ENCODE measurements around the gene RBM34.
"Not testable (repeated sequence)": the region's sequence is repeated elsewhere in the genome, so short reads cannot be mapped to it uniquely, and the experiment has no call there.

The RBM34 gene

GRCh38 chr1:235168375-235168774 lies 7.3 kb upstream of the RBM34 start:
- H3K4me3 ChIP-seq (ENCODE audit: low read length, poor library complexity, severe bottlenecking) = no peak overlapping the region
- no peak overlapping the region for H3K4me2 ChIP-seq (ENCODE audit: low read depth, low read length, poor library complexity, severe bottlenecking)
- H3K36me3 ChIP-seq (ENCODE audit: insufficient read depth, low read length) = peaks cover 44% of the 10 kb centered on the region
- no peaks in the 10 kb centered on the region for H3K9me2 ChIP-seq (replicated peaks; ENCODE audit: low read depth, low read length)
- no peak overlapping the region for H3K9ac ChIP-seq (ENCODE audit: low read depth, low read length, poor library complexity, severe bottlenecking)
- no peaks in the 10 kb centered on the region for H3K4me1 ChIP-seq (ENCODE audit: insufficient read depth, low read length, poor library complexity, severe bottlenecking)
- no peaks in the 10 kb centered on the region for H3K79me2 ChIP-seq (ENCODE audit: insufficient read depth, low read length)
- no peaks in the 10 kb centered on the region for H4K20me1 ChIP-seq (ENCODE audit: insufficient read depth, low read length, poor library complexity, severe bottlenecking)
- H3K27me3 ChIP-seq (ENCODE audit: insufficient read depth, low read length, poor library complexity, severe bottlenecking) = no peaks in the 10 kb centered on the region
- H2AFZ ChIP-seq (ENCODE audit: low read length) = no peak overlapping the region
- no peak for TF ChIP-seq CTCF (conservative IDR thresholded peaks at IDR 0.05; ENCODE audit: low read length)
- peaks cover 12% of the 10 kb centered on the region for H3F3A ChIP-seq (ENCODE audit: low read depth)
- no peaks in the 10 kb centered on the region for H3K9me3 ChIP-seq (ENCODE audit: insufficient read depth, low read depth, low read length)

GRCh38 chr1:235161685-235162327 lies 756 bp upstream of the RBM34 start:
- Histone ChIP-seq H3K4me2 (ENCODE audit: low read depth, low read length, poor library complexity, severe bottlenecking) (peak overlapping the region; percentile 79), H3K9me2 (replicated peaks; ENCODE audit: low read depth, low read length) (no peaks in the 10 kb centered on the region), H3K79me2 (ENCODE audit: insufficient read depth, low read length) (peaks cover 47% of the 10 kb centered on the region), H3K4me1 (ENCODE audit: insufficient read depth, low read length, poor library complexity, severe bottlenecking) (peaks cover 25% of the 10 kb centered on the region), H3K9me3 (ENCODE audit: insufficient read depth, low read depth, low read length) (no peaks in the 10 kb centered on the region), H4K20me1 (ENCODE audit: insufficient read depth, low read length, poor library complexity, severe bottlenecking) (no peaks in the 10 kb centered on the region), H2AFZ (ENCODE audit: low read length) (peak overlapping the region; percentile 98), H3F3A (ENCODE audit: low read depth) (no peaks in the 10 kb centered on the region), H3K27me3 (ENCODE audit: insufficient read depth, low read length, poor library complexity, severe bottlenecking) (no peaks in the 10 kb centered on the region), H3K9ac (ENCODE audit: low read depth, low read length, poor library complexity, severe bottlenecking) (peak overlapping the region; percentile 82), H3K4me3 (ENCODE audit: low read length, poor library complexity, severe bottlenecking) (peak overlapping the region; percentile 88), H3K36me3 (ENCODE audit: insufficient read depth, low read length) (no peaks in the 10 kb centered on the region; the same call in 1 of the 2 replicates)
- no peak for TF ChIP-seq CTCF (conservative IDR thresholded peaks at IDR 0.05; ENCODE audit: low read length)
- TF ChIP-seq EZH2phosphoT487 (IDR thresholded peaks at IDR 0.05; ENCODE audit: borderline replicate concordance) = no peak

- Histone ChIP-seq H3K9me2 (replicated peaks; ENCODE audit: low read depth, low read length) (no peaks in the 10 kb centered on the region), H3K79me2 (ENCODE audit: insufficient read depth, low read length) (peaks cover 56% of the 10 kb centered on the region), H3K27me3 (ENCODE audit: insufficient read depth, low read length, poor library complexity, severe bottlenecking) (no peaks in the 10 kb centered on the region), H3K4me2 (ENCODE audit: low read depth, low read length, poor library complexity, severe bottlenecking) (peak overlapping the region; percentile 79), H3K4me1 (ENCODE audit: insufficient read depth, low read length, poor library complexity, severe bottlenecking) (peaks cover 33% of the 10 kb centered on the region), H3K9me3 (ENCODE audit: insufficient read depth, low read depth, low read length) (no peaks in the 10 kb centered on the region), H3K9ac (ENCODE audit: low read depth, low read length, poor library complexity, severe bottlenecking) (peak overlapping the region; percentile 82), H2AFZ (ENCODE audit: low read length) (peak overlapping the region; percentile 98), H3F3A (ENCODE audit: low read depth) (no peaks in the 10 kb centered on the region), H3K4me3 (ENCODE audit: low read length, poor library complexity, severe bottlenecking) (peak overlapping the region; percentile 88), H3K36me3 (ENCODE audit: insufficient read depth, low read length) (no peaks in the 10 kb centered on the region; the same call in 1 of the 2 replicates), H4K20me1 (ENCODE audit: insufficient read depth, low read length, poor library complexity, severe bottlenecking) (no peaks in the 10 kb centered on the region)
- TF ChIP-seq CTCF (conservative IDR thresholded peaks at IDR 0.05; ENCODE audit: low read length) (no peak; the same call in 1 of the 2 replicates), EZH2phosphoT487 (IDR thresholded peaks at IDR 0.05; ENCODE audit: borderline replicate concordance) (no peak)
These were observed 580 bp downstream of the RBM34 start for GRCh38 chr1:235160383-235160956.

GRCh38 chr1:235159930-235160329 lies 1.1 kb downstream of the RBM34 start:
- H2AFZ ChIP-seq (ENCODE audit: low read length); H3F3A ChIP-seq (ENCODE audit: low read depth); H3K36me3 ChIP-seq (ENCODE audit: insufficient read depth, low read length); H3K9me3 ChIP-seq (ENCODE audit: insufficient read depth, low read depth, low read length); H3K27me3 ChIP-seq (ENCODE audit: insufficient read depth, low read length, poor library complexity, severe bottlenecking); H3K9me2 ChIP-seq (replicated peaks; ENCODE audit: low read depth, low read length); H4K20me1 ChIP-seq (ENCODE audit: insufficient read depth, low read length, poor library complexity, severe bottlenecking): not testable (repeated sequence)
- peaks cover 33% of the 10 kb centered on the region for H3K4me1 ChIP-seq (ENCODE audit: insufficient read depth, low read length, poor library complexity, severe bottlenecking)
- peaks cover 56% of the 10 kb centered on the region for H3K79me2 ChIP-seq (ENCODE audit: insufficient read depth, low read length)
- peak overlapping the region; percentile 82 for H3K9ac ChIP-seq (ENCODE audit: low read depth, low read length, poor library complexity, severe bottlenecking)
- H3K4me2 ChIP-seq (ENCODE audit: low read depth, low read length, poor library complexity, severe bottlenecking) = peak overlapping the region; percentile 79
- peak overlapping the region; percentile 88 for H3K4me3 ChIP-seq (ENCODE audit: low read length, poor library complexity, severe bottlenecking)

- H2AFZ ChIP-seq (ENCODE audit: low read length); H3F3A ChIP-seq (ENCODE audit: low read depth); H3K9me3 ChIP-seq (ENCODE audit: insufficient read depth, low read depth, low read length); H3K9me2 ChIP-seq (replicated peaks; ENCODE audit: low read depth, low read length); H3K36me3 ChIP-seq (ENCODE audit: insufficient read depth, low read length); H4K20me1 ChIP-seq (ENCODE audit: insufficient read depth, low read length, poor library complexity, severe bottlenecking); H3K9ac ChIP-seq (ENCODE audit: low read depth, low read length, poor library complexity, severe bottlenecking); H3K27me3 ChIP-seq (ENCODE audit: insufficient read depth, low read length, poor library complexity, severe bottlenecking): not testable (repeated sequence)
- Histone ChIP-seq H3K4me2 (ENCODE audit: low read depth, low read length, poor library complexity, severe bottlenecking) (peak overlapping the region; percentile 79), H3K4me1 (ENCODE audit: insufficient read depth, low read length, poor library complexity, severe bottlenecking) (peaks cover 33% of the 10 kb centered on the region), H3K4me3 (ENCODE audit: low read length, poor library complexity, severe bottlenecking) (peak overlapping the region; percentile 88), H3K79me2 (ENCODE audit: insufficient read depth, low read length) (peaks cover 56% of the 10 kb centered on the region)
These were observed 1.8 kb downstream of the RBM34 start for GRCh38 chr1:235159284-235159683.

All from Loucy (cell line).